IPS-NIHi11 (cell line): Measurements from ENCODE around the gene TIMP4.

ENCODE experiments used
- DNase-seq: peaks from one replicate; pipeline ENCODE4 v3.0.0; 2012; ENCODE audit warnings: mixed read lengths, low spot score

TIMP4 gene

GRCh38 chr3:12147049-12147780 lies 11.5 kb downstream of the TIMP4 start:
- no peak for DNase-seq

- no peak for DNase-seq
Measured at GRCh38 chr3:12143949-12144504, 14.7 kb downstream of the TIMP4 start.

- no peak for DNase-seq
Measured at GRCh38 chr3:12142476-12142875, 16.2 kb downstream of the TIMP4 start.

GRCh38 chr3:12141350-12141749 lies 17.4 kb downstream of the TIMP4 start:
- no peak for DNase-seq

DNA sequence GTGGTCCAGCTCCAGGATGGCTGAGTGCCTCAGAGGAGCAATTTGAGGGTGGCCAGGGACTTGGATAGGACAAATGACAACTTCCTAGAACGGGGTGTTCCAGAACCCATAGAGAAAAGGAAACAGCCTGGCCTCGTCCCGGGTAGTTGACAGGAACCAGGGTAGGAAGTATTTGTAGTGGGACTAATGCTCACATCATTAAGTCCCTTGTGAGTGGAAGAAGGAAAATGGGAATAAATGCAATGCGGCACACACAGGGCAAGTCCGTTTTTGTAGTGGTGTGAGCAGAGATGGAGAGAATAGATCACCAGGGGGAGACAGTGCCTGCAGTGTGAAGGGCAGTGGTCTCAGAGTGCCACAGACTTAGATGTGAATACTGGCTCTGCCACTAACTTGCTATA lies 19.6 kb downstream of the TIMP4 start:
- DNase-seq, result peak; percentile 43

DNA sequence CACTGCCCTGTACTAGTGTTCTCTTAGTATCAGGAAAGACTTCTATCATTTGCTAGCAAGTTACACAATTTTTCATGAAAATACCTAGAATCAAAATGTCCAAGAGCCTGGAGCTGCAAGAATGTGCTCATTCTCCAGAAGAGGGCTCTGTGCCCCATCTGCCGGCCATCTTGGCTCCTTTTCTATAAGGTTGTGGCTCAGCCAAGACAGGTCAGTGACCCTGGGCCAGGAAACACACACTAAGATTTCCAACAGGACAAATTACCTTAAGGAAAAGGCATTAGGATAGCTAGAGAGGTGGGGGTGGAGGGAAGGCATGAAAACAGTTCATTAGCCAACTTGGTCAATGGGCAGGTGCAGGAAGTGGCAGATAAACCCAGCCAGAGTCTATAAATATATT lies 20.7 kb downstream of the TIMP4 start:
- peak; percentile 26 for DNase-seq

DNA sequence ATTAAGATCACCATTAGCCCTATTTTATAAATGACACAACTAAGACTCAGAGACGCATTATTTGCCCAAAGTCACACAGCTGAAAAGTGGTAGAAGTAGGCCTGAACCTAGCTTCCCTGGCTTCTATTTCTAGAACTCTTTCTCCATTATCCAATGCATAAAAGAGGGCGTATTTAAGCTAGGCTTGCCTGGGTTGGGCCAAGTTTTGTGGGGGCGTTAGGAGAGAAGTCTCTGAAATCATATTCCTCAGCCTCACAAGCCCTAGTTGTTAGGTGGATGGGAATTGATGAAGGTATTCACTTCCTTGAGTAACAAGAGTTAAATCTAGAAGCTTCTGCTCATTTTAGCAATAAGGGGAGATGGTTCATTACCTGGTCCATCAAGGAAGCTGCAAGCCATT lies 22.3 kb downstream of the TIMP4 start:
- no peak for DNase-seq

GRCh38 chr3:12135029-12135657 lies 23.6 kb downstream of the TIMP4 start:
- DNase-seq, result peak; percentile 73

- DNase-seq, result no peak
Measured at GRCh38 chr3:12132881-12133280, 25.8 kb downstream of the TIMP4 start.

DNA sequence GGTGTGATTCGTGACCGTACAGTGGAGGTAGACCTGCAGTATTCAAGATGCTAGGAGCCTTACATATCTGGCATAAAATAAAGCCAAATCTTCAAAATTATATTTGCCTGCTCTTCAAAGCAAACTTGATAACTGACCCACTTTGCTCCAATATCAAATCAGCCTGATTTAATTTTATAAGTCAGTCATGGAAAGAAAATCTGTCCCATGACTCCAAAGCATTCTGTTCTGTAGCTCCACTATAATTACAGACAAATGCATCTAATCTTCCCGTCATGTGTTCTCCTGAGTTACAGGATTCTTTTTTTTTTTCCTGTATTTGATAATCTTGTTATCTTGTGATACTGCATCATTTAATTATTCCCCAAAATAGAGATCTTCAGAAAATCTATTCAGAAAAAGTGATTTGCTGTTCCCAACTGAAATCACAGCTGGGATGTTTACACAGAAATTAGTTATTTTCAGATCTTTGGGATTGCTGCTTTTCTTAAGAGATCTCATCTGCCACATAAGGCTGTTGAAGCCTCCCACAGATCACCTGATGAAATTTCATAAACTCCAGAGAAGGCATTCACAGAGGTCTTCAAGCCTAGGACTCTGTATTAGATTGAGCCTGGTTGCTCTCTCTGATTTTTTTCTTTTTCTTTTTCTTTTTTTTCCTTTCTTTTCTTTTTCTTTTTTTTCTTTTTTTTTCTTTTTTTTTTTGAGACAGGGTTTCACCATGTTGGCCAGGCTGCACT lies 27.2 kb downstream of the TIMP4 start:
- DNase-seq, result no peak

DNA sequence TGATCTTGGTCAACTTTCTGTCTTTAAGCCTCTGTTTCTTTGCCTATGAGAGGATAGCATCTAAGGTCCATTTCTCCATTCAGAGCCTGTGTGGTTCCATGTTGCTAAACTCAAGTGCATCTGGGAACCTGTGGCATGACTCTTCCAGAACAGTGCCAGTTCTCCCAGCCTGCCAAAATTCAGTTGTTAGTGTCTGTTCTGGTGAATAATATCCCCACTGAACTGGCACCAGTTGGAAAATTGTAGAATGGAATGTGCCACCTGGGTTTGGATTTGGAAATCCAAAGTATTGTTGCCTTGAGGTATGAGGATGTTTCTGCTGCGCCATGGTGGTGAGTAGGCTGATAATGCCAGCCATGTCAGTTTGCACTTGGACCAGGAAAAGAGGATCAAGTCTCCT lies 31.3 kb downstream of the TIMP4 start:
- DNase-seq, result no peak

DNA sequence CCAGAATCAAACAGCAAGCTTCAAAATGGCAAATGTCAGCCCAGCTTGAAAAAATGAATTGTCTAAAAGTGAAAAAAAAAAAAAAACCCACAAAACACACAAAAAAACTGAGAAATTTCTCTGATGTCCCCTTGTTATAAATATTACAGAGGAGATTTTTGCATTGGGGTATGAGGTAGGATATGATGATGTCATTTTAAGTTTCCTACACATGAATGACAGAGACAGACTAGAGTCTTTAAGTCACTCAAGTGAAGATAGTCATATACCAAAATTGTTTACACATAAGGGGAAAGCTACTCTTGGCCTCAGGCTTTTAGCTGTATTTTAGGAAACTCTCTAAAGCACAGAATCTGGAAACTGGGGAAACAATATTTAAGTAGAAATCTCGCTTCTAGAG lies 32.9 kb downstream of the TIMP4 start:
- DNase-seq, result no peak

DNA sequence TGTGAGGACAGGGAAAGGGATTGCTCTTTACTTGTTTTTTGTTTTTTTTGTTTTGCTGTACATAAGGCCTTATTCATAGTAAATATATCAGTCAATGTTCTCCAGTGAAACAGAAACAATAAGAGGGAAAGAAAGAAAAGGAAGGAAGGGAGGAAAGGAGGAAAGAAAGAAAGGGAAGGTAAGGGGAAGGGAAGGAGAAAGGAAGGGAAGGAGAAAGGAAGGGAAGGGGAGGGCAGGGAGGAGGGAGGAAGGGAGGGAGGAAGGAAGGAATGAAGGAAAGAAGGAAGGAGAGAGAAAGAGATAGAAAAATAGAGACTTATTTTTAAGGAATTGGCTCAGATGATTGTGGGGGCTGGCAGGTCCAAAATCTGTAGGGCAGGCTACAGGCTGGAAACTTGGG lies 37.2 kb downstream of the TIMP4 start:
- no peak for DNase-seq

DNA sequence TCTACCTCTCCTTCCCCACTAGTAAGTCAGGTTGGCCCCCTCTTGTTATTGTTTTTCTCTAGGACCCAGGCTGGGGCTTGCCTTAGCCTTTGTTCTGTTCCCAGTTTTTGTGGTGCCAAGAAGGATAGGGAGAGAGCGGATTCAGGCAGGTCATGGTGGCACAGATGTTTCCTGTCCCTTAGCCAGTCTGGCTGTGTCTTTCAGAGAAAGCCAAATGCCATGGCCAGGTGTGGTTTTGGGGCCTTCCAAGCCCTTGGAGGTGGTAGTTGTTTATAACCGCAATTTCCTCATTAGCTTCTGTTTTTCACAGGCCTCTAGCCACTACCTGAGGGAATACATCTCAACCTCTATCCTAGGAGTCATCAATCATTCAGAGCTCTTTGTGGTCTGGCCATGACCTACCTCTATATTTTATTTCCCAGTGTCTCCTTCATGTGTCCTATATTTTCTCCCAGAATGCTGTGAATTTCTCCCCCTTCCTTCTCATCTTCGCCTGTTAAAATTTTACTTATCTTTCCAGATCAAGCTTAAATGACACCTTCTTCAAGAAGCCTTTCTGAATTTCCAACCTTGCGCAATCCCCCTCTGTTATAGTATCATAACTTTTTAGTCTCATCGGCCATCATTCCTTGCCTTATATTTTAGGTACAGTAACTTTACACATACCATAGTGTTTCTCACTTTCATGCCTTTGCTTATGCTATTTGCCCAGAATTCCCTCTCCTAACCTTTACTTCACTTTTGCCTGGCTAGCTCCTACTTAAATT lies 38.2 kb downstream of the TIMP4 start:
- no peak for DNase-seq

- no peak for DNase-seq
Measured at GRCh38 chr3:12117473-12117872, 41.2 kb downstream of the TIMP4 start.

DNA sequence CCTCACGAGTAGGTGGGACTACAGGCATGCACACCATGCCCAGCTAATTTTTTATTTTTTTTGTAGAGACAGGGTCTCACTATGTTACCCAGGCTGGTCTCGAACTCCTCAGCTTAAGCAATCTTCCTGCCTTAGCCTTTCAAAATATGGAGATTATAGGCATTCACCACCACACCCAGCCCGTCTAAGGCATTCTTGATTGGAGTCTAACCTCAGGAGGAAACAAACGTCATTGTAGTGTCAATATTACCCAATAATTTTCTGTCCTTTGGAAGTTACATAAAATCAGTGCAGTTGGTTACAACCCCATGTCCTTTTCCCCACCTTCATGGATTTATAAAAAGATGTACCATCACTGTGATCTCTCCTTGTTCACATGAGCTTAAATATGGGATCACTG lies 41.8 kb downstream of the TIMP4 start:
- DNase-seq, result no peak

DNA sequence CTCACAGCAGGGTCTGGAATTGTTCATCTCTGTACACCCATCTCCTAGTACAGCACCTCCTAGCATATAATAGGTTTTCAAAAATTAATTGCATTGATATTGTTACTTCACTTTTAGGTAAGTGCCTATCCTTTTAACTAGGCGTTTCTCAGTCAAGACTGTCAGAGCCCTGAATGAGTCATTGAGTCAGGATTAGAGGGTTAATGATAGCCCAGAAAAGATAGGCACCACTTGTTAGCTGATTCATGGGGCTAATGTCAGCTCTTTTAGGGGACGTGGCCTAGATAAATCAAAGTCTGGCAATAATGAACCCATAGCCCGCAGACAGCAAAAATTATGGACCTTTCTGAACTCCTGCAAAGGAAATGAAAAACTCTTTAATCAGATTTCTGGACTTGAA lies 42.9 kb downstream of the TIMP4 start:
- DNase-seq, result no peak

DNA sequence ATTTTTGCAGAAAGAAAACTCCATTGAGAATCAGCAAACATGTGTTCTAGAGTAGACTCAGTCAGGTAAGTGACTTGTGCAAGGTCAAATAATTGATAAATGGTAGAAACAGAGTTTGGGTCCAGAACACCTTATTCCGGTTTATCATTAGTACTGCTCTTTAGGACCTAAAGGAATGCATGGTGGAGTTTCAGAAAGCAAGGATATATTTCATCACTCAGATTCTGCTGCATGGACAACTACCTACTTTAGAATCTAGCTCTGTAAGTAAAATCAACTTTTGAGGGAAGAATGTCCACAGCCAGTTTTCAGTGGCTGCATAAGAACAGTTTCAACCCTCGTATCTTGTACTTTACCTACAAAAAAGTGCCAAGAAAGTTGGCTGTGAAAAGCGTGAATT lies 43.6 kb downstream of the TIMP4 start:
- DNase-seq, result no peak

DNA sequence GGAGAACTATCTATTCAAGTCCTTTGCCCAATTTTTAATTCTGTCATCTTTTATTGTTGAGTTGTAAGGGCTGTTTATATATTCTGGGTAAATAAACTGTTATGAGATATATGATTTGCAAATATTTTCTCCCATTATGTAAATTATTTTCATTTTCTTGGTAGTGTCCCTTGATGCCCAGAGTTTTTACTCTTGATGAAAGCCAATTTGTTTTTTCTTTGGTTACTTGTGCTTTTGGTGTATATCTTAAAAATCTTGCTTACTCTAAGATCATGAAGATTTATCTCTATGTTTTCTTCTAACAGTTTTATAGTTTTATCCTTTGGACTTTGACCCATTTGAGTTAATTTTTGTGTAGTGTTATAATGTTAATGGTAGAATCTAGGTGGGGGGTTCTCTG lies 44.5 kb downstream of the TIMP4 start:
- DNase-seq, result no peak

GRCh38 chr3:12107071-12107713 lies 51.5 kb downstream of the TIMP4 start:
- DNase-seq, result no peak
